ENCODE data around the gene LSMEM2.

GRCh38 chr3:50255251-50255615, 23.7 kb upstream of the LSMEM2 start:
- TF ChIP-seq CTCF (IDR thresholded peaks at IDR 0.05 in 4 of 5, conservative IDR thresholded peaks at IDR 0.05 in 1 of 5) (no peak), POLR2A (IDR thresholded peaks at IDR 0.05) (no peak)

Data from gastrocnemius medialis (tissue), 4 donors.